HG02938 (cell line): ENCODE measurements around the gene SAA1.

Source experiments
- ATAC-seq: cut with Tn5 transposase; IDR thresholded peaks from one replicate; pipeline ENCODE4 v1.9.1; 2021; ENCODE audit warnings: mild to moderate bottlenecking, moderate library complexity; ENCODE audit not compliant: unreplicated experiment

Gene SAA1

GRCh38 chr11:18307461-18308139, 41.5 kb downstream of the SAA1 start:
- no peak for ATAC-seq

DNA sequence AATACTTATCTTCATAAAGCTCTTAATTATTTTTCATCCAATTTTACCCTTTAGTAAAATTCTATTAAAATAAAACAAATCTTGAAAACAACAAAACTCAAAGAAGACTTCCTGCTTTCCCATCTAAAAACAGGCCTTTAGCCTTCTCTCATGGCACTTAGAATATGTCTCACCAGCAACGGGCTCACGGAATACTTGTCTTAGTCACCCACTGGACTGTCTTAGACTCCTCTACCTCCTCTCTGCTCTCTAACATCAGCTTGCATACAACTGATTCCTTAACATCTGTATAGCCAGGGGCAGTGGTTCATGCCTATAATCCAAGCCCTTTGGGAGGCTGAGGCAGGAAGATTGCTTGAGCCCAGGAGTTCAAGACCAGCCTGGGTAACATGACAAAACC, 42.2 kb downstream of the SAA1 start:
- ATAC-seq = no peak

DNA sequence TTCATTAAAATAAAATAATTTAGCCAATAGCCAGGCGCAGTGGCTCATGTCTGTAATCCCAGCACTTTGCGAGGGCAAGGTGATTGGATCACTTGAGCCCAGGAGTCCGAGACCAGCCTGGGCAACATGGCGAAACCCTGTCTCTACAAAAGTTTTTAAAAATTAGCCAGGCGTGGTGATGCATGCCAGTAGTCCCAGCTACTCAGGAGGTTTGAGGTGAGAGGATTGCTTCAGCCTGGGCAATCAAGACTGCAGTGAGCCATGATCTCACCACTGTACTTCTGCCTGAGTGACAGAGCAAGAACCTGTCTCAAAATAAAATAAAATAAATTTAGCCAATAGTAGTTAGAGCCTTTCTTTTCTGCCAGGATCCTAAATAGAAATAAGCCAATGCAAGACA, 43.6 kb downstream of the SAA1 start:
- no peak for ATAC-seq

- ATAC-seq = peak; percentile 60
Measured at GRCh38 chr11:18310800-18311340, 44.8 kb downstream of the SAA1 start.

- no peak for ATAC-seq
Measured at GRCh38 chr11:18312012-18312411, 45.9 kb downstream of the SAA1 start.

- ATAC-seq = no peak
Measured at GRCh38 chr11:18312663-18313420, 46.8 kb downstream of the SAA1 start.

- no peak for ATAC-seq
Measured at GRCh38 chr11:18313965-18314763, 48.1 kb downstream of the SAA1 start.

DNA sequence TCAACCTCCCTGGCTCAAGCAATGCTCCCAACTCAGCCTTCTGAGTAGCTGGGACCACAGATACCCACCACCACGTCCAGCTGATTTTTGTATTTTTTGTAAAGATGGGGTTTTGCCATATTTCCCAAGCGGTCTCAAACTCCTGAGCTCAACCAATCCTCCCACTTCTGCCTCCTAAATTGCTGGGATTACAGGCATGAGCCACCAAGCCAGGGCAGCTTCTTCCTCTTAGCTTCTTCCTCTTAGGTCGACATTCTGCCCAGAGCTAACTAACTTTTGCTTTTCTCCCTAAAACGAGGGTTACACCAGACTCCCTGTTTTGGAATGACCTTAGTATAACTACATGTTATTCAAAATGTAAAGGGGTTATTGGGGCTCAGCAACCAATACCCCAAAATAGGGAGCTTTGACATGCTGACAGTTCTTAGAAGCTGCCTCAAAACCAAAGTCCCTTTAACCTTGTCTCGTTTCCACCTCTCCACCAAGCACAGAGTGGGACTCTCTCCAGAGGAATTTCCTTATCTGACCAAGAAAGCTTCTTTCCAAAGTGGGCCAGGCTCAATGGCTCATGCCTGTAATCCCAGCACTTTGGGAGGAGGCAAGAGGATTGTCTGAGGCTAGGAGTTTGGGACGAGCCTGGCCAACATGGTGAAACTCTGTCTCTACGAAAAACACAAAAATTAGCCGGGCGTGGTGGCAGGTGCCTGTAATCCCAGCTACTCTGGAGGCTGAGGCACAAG, 48.9 kb downstream of the SAA1 start:
- ATAC-seq = no peak

DNA sequence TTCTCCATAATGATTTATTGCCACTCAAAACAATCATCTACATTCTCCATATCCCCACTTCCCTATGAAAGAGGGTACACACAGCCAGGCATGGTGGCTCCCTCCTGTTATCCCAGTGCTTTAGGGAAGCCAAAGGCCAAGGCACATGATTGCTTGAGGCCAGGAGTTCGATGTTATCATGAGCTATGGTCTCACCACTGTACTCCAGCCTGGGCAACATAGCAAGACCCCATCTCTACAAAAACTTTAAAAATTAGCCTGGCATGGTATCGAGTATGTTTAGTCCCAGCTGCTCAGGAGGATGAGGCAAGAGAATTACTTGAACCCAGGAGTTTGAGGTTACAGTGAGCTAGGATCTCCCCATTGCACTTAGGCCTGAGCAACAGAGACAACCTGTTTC, 49.8 kb downstream of the SAA1 start:
- no peak for ATAC-seq

DNA sequence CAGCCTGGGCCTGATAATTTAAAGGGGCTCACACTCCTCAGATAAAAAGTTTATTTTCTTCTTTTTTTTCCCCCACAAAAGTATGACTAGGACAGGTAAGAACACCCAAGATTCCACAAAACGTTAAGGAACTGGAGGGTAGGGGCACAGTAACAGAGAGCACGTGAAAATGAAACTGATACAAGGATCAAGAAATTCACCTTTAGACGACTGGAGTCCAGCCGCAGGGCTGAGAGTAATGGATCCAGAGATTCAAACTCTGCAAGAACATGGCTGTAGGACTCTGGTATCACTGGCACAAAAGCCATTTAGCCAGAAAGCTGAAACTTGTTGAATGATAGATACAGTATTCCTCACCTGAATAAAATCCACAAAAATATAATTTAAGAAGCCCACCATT, 51.5 kb downstream of the SAA1 start:
- no peak for ATAC-seq
